RWPE1 (cell line): ENCODE measurements around the gene ZNF81.
"Not testable (repeated sequence)": the region's sequence is repeated elsewhere in the genome, so short reads cannot be mapped to it uniquely, and the experiment has no call there.

Experiments used
- CTCF ChIA-PET: fragments of 350-600 bp; sonication (Branson Sonifier 250); formaldehyde crosslinking; extraction: SDS; loops from one replicate; lab custom pipeline; 2021; lab: Yijun Ruan, JAX
- POLR2A ChIA-PET: fragments of 400-600 bp; formaldehyde crosslinking; extraction: SDS; loops from one replicate; lab custom pipeline; 2020; ENCODE audit warnings: antibody characterized with exemption; ENCODE audit not compliant: low non-redundant PET; lab: Yijun Ruan, JAX
- DNase-seq: peaks from one replicate; pipeline ENCODE4 v3.0.0; 2012; ENCODE audit warnings: low spot score
- H3K27ac ChIP-seq: fragments of 450-650 bp; 2 replicates; pipeline ENCODE4 v1.5.1; 2017
- TF ChIP-seq, protein P1 (sequence below): fragments of 450-650 bp; conservative IDR thresholded peaks from 2 replicates; pipeline ENCODE4 v1.5.1; 2017; ENCODE audit warnings: low read depth, mild to moderate bottlenecking

Gene ZNF81

DNA sequence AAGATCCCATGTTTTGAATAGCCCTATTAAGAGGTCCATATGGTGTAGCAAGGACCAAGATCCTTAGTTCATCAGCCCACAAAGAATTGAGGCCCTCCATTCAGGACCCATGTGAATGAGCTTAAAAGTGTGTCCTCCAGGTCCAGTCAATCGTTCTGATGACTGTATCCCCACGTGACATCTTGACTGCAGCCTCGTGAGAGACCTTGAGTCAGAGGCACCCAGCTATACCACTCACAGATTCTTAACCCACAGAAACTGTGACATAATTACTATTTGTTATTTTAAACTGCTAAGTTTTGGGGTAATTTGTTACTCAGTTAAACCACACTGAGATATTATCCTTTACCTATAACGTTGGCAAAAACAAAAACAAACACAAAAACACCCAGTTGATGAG, 104.7 kb downstream of the ZNF81 start:
- POLR2A ChIA-PET = no interaction called here
- no peak overlapping the region for H3K27ac ChIP-seq
- no peak for DNase-seq
- TF ChIP-seq, protein P1, sequence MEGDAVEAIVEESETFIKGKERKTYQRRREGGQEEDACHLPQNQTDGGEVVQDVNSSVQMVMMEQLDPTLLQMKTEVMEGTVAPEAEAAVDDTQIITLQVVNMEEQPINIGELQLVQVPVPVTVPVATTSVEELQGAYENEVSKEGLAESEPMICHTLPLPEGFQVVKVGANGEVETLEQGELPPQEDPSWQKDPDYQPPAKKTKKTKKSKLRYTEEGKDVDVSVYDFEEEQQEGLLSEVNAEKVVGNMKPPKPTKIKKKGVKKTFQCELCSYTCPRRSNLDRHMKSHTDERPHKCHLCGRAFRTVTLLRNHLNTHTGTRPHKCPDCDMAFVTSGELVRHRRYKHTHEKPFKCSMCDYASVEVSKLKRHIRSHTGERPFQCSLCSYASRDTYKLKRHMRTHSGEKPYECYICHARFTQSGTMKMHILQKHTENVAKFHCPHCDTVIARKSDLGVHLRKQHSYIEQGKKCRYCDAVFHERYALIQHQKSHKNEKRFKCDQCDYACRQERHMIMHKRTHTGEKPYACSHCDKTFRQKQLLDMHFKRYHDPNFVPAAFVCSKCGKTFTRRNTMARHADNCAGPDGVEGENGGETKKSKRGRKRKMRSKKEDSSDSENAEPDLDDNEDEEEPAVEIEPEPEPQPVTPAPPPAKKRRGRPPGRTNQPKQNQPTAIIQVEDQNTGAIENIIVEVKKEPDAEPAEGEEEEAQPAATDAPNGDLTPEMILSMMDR = no peak
- CTCF ChIA-PET = no interaction called here

DNA sequence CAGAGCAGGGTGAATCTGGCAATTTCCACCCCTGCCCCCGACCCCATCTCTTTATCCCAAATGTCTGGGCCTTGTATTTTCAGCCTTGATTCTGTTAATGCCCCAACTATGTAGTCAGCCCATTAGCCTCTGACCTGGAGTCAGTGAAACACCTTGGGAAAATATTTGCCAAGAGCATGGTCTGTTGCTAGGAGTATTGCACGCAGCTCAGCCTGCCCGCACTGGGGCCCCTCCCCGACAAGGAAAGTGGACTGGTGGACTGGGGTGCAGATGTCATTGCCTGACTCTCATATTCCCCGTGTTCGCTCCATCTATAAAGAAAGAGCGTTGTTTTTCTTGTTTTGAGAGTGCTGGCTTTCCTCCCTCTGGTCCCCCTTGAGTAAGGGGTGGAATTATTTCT, 118.6 kb downstream of the ZNF81 start:
- POLR2A ChIA-PET, H3K27ac ChIP-seq, CTCF ChIA-PET, DNase-seq: not testable (repeated sequence)

DNA sequence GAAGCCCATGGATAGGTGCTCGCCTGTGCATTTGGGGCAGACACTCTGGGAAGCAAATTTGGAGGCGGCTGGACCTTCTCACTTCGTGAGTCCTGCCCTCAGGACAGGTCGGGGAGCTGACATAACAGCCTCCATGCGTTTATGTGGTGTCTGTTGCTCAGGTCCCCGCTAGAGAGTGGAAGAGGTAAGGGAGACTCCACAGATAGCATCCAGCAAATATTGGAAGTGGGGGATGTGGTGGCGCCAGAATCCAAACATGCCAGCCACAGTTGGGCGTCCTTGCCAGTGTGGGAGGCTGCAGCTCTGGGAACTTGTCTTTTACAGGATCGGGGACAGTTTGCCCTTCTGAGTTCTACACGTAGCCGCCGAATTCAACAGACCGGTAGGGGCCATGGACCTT, 119.3 kb downstream of the ZNF81 start:
- CTCF ChIA-PET = no interaction called here
- no peak overlapping the region for H3K27ac ChIP-seq
- no peak for DNase-seq
- TF ChIP-seq, protein P1 = no peak
- POLR2A ChIA-PET = no interaction called here

DNA sequence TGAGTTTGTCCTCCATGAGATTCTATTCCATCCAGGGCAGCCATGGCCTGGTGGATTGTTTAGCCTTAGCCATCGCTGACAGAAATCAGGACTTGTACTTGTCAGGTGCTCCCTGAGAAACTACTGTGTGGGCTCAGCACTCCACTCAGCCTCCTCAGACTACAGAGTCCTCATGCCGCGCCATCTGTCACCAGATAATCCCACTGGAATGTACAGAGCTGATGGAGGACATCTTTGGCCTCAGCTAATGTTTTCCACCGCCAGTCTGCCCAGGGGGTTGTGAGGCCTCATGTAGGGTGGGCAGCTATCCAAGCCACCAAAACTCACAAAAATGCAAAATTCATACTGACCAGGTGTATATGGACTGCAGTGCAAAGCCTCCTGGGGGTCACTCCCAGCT, 121.5 kb downstream of the ZNF81 start:
- CTCF ChIA-PET = interaction anchor here (0.5 kb wide), 1 partner anchor 98 kb away, joined by 3 read pairs; no protein-coding TSS in a partner anchor
- DNase-seq, H3K27ac ChIP-seq, POLR2A ChIA-PET: not testable (repeated sequence)

DNA sequence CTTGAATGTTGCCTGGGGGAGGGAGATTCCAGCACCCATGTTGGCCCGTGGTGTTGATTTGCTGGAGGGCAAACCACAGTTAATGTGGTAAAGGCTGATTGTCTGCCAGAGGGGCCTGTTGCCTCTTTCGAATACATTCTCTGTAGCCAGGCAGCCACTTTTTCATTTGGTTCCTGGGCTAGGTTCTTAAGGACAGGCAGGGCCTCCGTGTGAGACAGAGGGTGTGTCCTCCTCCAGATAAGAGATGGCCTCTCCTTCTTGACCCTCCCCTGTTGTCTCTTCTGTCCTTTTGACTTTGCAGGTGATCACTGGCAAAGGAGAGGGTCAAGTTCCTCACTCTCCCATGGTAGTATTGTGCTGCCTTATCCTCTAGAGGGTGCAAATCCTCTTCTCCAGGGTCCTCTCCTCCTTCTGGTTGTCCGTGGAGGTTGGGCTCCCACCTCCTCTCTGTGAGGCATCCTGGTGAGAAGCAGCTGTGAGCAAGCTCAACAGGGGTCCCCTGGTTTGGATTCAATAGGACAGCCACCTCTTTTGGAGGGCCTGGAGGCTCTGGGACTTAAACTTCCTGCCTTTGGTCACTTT, 122.2 kb downstream of the ZNF81 start:
- ChIA-PET CTCF (no interaction called here), POLR2A (no interaction called here)
- H3K27ac ChIP-seq = no peak overlapping the region
- TF ChIP-seq, protein P1 = no peak
- DNase-seq = no peak

DNA sequence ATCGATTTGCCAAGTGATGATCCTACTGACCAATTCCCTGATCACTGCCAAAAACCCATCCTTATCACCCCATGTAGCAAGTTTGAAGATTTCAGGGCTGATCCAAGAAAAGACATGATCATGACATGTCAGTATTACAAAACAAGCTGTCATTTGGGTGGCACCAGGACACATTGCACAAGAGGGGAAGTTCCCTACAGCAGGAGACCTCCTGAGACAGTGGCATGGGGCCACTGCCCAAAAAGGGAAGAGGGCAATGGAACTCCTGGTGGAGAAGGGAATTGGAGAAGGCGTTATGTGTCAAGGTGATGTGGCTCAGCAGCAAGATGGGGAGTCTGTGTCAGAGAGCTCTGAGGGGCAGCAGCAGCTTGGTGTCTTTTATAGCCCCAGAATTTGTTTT, 123.7 kb downstream of the ZNF81 start:
- no peak overlapping the region for H3K27ac ChIP-seq
- POLR2A ChIA-PET = no interaction called here
- TF ChIP-seq, protein P1 = no peak
- no peak for DNase-seq
- CTCF ChIA-PET = no interaction called here

DNA sequence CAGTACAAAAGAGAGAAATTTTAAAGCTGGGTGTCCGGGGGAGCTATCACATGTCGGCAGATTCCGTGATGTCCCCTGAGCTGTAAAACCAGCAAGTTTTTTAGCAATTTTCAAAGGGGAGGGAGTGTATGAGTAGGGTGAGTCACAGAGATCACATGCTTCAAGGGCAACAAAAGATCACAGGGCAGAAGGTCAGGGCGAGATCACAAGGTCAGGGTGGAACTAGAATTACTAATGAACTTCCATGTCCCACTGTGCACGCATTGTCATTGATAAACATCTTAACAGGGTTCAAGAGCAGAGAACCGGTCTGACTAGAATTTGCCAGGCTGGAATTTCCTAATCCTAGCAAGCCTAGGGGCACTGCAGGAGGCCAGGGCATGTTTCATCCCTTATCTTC, 125.1 kb downstream of the ZNF81 start:
- DNase-seq, POLR2A ChIA-PET, CTCF ChIA-PET, H3K27ac ChIP-seq: not testable (repeated sequence)

DNA sequence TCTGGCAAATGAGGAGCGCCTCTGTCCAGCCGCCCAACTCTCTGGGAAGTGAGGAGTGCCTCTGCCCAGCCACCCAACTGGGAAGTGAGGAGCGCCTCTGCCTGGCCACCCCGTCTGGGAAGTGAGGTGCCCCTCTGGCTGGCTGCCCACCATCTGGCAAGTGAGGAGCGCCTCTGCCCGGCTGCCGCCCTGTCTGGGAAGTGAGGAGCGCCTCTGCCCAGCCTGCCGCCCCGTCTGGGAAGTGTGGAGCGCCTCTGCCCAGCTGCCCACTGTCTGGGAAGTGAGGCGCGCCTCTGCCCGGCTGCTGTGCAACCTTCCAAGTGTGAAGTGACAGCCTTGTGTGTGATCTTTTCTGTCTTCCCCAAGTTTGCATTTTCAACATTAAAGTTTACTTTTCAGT, 128.8 kb downstream of the ZNF81 start:
- POLR2A ChIA-PET = not testable (repeated sequence)

More for the DNA sequence above, 128.8 kb downstream of the ZNF81 start:
- CTCF ChIA-PET, H3K27ac ChIP-seq, DNase-seq: not testable (repeated sequence)
